Skeletal muscle satellite cell (primary cell): Measurements from ENCODE around the gene ZBTB21.

Experiments
- H3K27me3 ChIP-seq: 2 replicates; pipeline ENCODE4 v1.7.0; 2013; ENCODE audit warnings: low read length; ENCODE audit not compliant: control insufficient read depth, insufficient read depth
- H3K36me3 ChIP-seq: 2 replicates; pipeline ENCODE4 v1.7.0; 2013; ENCODE audit warnings: mild to moderate bottlenecking, control low read depth, low read length; ENCODE audit not compliant: insufficient read depth
- H3K4me1 ChIP-seq: 2 replicates; pipeline ENCODE4 v1.7.0; 2013; ENCODE audit warnings: low read length; ENCODE audit not compliant: control insufficient read depth, insufficient read depth
- H3K4me2 ChIP-seq: 2 replicates; pipeline ENCODE4 v1.7.0; 2013; ENCODE audit warnings: mild to moderate bottlenecking, low read length
- H3K4me3 ChIP-seq: 2 replicates; pipeline ENCODE4 v1.7.0; 2013; ENCODE audit warnings: low read length
- H3K9ac ChIP-seq: 2 replicates; pipeline ENCODE4 v1.7.0; 2013; ENCODE audit warnings: mild to moderate bottlenecking, low read depth, low read length, moderate library complexity
- H3K9me3 ChIP-seq: replicated peaks from 2 replicates; pipeline ENCODE4 v1.7.0; 2013; ENCODE audit warnings: mild to moderate bottlenecking, control low read depth, low read length

ZBTB21 gene

GRCh38 chr21:41973427-41973831, 36.7 kb downstream of the ZBTB21 start:
- H3K4me1 ChIP-seq, result no peaks in the 10 kb centered on the region
- no peak overlapping the region for H3K4me2 ChIP-seq
- H3K27me3 ChIP-seq, result no peaks in the 10 kb centered on the region
- no peaks in the 10 kb centered on the region for H3K9me3 ChIP-seq
- H3K4me3 ChIP-seq, result no peak overlapping the region
- H3K9ac ChIP-seq, result no peak overlapping the region
- H3K36me3 ChIP-seq, result no peaks in the 10 kb centered on the region

GRCh38 chr21:41972511-41973205, 37.5 kb downstream of the ZBTB21 start:
- no peaks in the 10 kb centered on the region for H3K4me1 ChIP-seq
- H3K9ac ChIP-seq, result no peak overlapping the region
- H3K36me3 ChIP-seq, result no peaks in the 10 kb centered on the region
- no peaks in the 10 kb centered on the region for H3K9me3 ChIP-seq
- no peaks in the 10 kb centered on the region for H3K27me3 ChIP-seq
- H3K4me2 ChIP-seq, result no peak overlapping the region
- no peak overlapping the region for H3K4me3 ChIP-seq

GRCh38 chr21:41971891-41972290, 38.3 kb downstream of the ZBTB21 start:
- no peaks in the 10 kb centered on the region for H3K27me3 ChIP-seq
- no peak overlapping the region for H3K4me2 ChIP-seq
- no peaks in the 10 kb centered on the region for H3K9me3 ChIP-seq
- H3K36me3 ChIP-seq, result no peaks in the 10 kb centered on the region
- H3K9ac ChIP-seq, result no peak overlapping the region
- H3K4me1 ChIP-seq, result no peaks in the 10 kb centered on the region
- no peak overlapping the region for H3K4me3 ChIP-seq

GRCh38 chr21:41970751-41971653, 39.2 kb downstream of the ZBTB21 start:
- no peak overlapping the region for H3K4me3 ChIP-seq

GRCh38 chr21:41970106-41970391, 40.1 kb downstream of the ZBTB21 start:
- H3K9ac ChIP-seq, result no peak overlapping the region
- H3K36me3 ChIP-seq, result no peaks in the 10 kb centered on the region
- peaks cover 6% of the 10 kb centered on the region for H3K4me1 ChIP-seq
- no peaks in the 10 kb centered on the region for H3K9me3 ChIP-seq
- no peak overlapping the region for H3K4me2 ChIP-seq
- H3K27me3 ChIP-seq, result peaks cover under 1% of the 10 kb centered on the region
- H3K4me3 ChIP-seq, result no peak overlapping the region

More at GRCh38 chr21:41970751-41971653, 39.2 kb downstream of the ZBTB21 start:
- H3K36me3 ChIP-seq, result no peaks in the 10 kb centered on the region
- H3K4me1 ChIP-seq, result peaks cover 4% of the 10 kb centered on the region
- H3K4me2 ChIP-seq, result no peak overlapping the region
- H3K27me3 ChIP-seq, result no peaks in the 10 kb centered on the region
- no peaks in the 10 kb centered on the region for H3K9me3 ChIP-seq
- H3K9ac ChIP-seq, result no peak overlapping the region

GRCh38 chr21:41967708-41968107, 42.5 kb downstream of the ZBTB21 start:
- H3K36me3 ChIP-seq, result no peaks in the 10 kb centered on the region
- H3K27me3 ChIP-seq, result peaks cover 19% of the 10 kb centered on the region
- H3K4me1 ChIP-seq, result peaks cover 6% of the 10 kb centered on the region
- no peak overlapping the region for H3K9ac ChIP-seq
- H3K4me2 ChIP-seq, result no peak overlapping the region
- no peak overlapping the region for H3K4me3 ChIP-seq
- no peaks in the 10 kb centered on the region for H3K9me3 ChIP-seq

- Histone ChIP-seq H3K9me3 (no peaks in the 10 kb centered on the region), H3K9ac (no peak overlapping the region), H3K27me3 (peaks cover 19% of the 10 kb centered on the region), H3K4me2 (no peak overlapping the region), H3K4me3 (no peak overlapping the region), H3K4me1 (peaks cover 6% of the 10 kb centered on the region), H3K36me3 (no peaks in the 10 kb centered on the region)
Observed at GRCh38 chr21:41966872-41967621, 43.1 kb downstream of the ZBTB21 start.

- no peak overlapping the region for H3K4me3 ChIP-seq
- H3K27me3 ChIP-seq, result peaks cover 19% of the 10 kb centered on the region
- no peak overlapping the region for H3K4me2 ChIP-seq
- H3K9me3 ChIP-seq, result no peaks in the 10 kb centered on the region
- peaks cover 6% of the 10 kb centered on the region for H3K4me1 ChIP-seq
- no peaks in the 10 kb centered on the region for H3K36me3 ChIP-seq
- no peak overlapping the region for H3K9ac ChIP-seq
Observed at GRCh38 chr21:41966041-41966833, 43.9 kb downstream of the ZBTB21 start.

- no peak overlapping the region for H3K9ac ChIP-seq
- no peaks in the 10 kb centered on the region for H3K36me3 ChIP-seq
- peaks cover 19% of the 10 kb centered on the region for H3K27me3 ChIP-seq
- no peaks in the 10 kb centered on the region for H3K9me3 ChIP-seq
- peaks cover 6% of the 10 kb centered on the region for H3K4me1 ChIP-seq
- no peak overlapping the region for H3K4me2 ChIP-seq
- H3K4me3 ChIP-seq, result no peak overlapping the region
Observed at GRCh38 chr21:41965461-41966013, 44.6 kb downstream of the ZBTB21 start.

- H3K36me3 ChIP-seq, result no peaks in the 10 kb centered on the region
- no peak overlapping the region for H3K4me2 ChIP-seq
- no peak overlapping the region for H3K4me3 ChIP-seq
- peaks cover 19% of the 10 kb centered on the region for H3K27me3 ChIP-seq
- H3K9ac ChIP-seq, result no peak overlapping the region
- H3K4me1 ChIP-seq, result peaks cover 6% of the 10 kb centered on the region
- no peaks in the 10 kb centered on the region for H3K9me3 ChIP-seq
Observed at GRCh38 chr21:41965045-41965444, 45.1 kb downstream of the ZBTB21 start.
